ENCODE data around the gene HAVCR2. TPM values are rescaled to one million over a fixed set of nuclear protein-coding genes. Genes with fewer than 3 reads are reported as not detected.

Gene HAVCR2
- total and polyA plus RNA-seq, 2 of the 13 experiments (the other 11 are each of a cell fraction or from before 2014, with no cell fraction given): 0.07 to 0.16 TPM

DNA sequence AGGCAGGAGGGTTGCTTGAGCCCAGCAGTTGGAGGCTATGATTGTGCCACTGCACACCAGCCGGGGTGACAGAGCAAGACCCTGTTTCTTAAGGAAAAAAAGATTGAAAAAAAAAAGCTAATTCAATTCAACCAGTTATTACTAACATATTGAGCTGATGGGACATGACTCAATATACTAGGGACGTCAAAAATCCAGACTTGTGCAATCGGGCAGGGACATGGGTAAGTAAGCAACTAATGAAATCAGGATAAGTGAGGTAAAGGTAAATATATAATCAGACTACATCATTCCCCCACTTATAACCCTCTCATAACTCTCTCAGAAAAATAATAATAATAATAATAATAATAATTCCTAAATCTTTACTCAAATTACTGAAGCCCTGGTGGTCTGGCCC is 49.0 kb downstream of the HAVCR2 start:
- DNase-seq (ENCODE audit: low spot score): peak; percentile 31
- TF ChIP-seq ZFP90 (CRISPR knock-in tag; IDR thresholded peaks at IDR 0.05; ENCODE audit: borderline replicate concordance) (peak; percentile 55; the same call in 1 of the 2 replicates), CEBPB (IDR thresholded peaks at IDR 0.05; ENCODE audit: borderline replicate concordance, low read depth, low read length) (peak; percentile 66; the same call in 1 of the 2 replicates), HHEX (CRISPR knock-in tag; IDR thresholded peaks at IDR 0.05) (no peak), GATA4 (IDR thresholded peaks at IDR 0.05; ENCODE audit: borderline replicate concordance, low read depth) (0 out of 2 replicates have a peak, but pooled peaks have one; percentile 20), CEBPG (CRISPR knock-in tag; IDR thresholded peaks at IDR 0.05) (peak; percentile 46; the same call in 1 of the 2 replicates), ZNF326 (CRISPR knock-in tag; IDR thresholded peaks at IDR 0.05; ENCODE audit: borderline replicate concordance) (no peak), ZNF292 (CRISPR knock-in tag; IDR thresholded peaks at IDR 0.05; ENCODE audit: borderline replicate concordance, low read depth) (no peak)
- TF ChIP-seq, protein P1, sequence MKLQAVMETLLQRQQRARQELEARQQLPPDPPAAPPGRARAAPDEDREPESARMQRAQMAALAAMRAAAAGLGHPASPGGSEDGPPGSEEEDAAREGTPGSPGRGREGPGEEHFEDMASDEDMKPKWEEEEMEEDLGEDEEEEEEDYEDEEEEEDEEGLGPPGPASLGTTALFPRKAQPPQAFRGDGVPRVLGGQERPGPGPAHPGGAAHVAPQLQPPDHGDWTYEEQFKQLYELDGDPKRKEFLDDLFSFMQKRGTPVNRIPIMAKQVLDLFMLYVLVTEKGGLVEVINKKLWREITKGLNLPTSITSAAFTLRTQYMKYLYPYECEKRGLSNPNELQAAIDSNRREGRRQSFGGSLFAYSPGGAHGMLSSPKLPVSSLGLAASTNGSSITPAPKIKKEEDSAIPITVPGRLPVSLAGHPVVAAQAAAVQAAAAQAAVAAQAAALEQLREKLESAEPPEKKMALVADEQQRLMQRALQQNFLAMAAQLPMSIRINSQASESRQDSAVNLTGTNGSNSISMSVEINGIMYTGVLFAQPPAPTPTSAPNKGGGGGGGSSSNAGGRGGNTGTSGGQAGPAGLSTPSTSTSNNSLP (IDR thresholded peaks at IDR 0.05; ENCODE audit: low read depth, low read length): peak; percentile 43; the same call in 1 of the 2 replicates
- TF ChIP-seq, protein P2, sequence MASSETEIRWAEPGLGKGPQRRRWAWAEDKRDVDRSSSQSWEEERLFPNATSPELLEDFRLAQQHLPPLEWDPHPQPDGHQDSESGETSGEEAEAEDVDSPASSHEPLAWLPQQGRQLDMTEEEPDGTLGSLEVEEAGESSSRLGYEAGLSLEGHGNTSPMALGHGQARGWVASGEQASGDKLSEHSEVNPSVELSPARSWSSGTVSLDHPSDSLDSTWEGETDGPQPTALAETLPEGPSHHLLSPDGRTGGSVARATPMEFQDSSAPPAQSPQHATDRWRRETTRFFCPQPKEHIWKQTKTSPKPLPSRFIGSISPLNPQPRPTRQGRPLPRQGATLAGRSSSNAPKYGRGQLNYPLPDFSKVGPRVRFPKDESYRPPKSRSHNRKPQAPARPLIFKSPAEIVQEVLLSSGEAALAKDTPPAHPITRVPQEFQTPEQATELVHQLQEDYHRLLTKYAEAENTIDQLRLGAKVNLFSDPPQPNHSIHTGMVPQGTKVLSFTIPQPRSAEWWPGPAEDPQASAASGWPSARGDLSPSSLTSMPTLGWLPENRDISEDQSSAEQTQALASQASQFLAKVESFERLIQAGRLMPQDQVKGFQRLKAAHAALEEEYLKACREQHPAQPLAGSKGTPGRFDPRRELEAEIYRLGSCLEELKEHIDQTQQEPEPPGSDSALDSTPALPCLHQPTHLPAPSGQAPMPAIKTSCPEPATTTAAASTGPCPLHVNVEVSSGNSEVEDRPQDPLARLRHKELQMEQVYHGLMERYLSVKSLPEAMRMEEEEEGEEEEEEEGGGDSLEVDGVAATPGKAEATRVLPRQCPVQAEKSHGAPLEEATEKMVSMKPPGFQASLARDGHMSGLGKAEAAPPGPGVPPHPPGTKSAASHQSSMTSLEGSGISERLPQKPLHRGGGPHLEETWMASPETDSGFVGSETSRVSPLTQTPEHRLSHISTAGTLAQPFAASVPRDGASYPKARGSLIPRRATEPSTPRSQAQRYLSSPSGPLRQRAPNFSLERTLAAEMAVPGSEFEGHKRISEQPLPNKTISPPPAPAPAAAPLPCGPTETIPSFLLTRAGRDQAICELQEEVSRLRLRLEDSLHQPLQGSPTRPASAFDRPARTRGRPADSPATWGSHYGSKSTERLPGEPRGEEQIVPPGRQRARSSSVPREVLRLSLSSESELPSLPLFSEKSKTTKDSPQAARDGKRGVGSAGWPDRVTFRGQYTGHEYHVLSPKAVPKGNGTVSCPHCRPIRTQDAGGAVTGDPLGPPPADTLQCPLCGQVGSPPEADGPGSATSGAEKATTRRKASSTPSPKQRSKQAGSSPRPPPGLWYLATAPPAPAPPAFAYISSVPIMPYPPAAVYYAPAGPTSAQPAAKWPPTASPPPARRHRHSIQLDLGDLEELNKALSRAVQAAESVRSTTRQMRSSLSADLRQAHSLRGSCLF (CRISPR knock-in tag; IDR thresholded peaks at IDR 0.05; ENCODE audit: borderline replicate concordance): no peak

More for the DNA sequence above, 49.0 kb downstream of the HAVCR2 start:
- Histone ChIP-seq H3K4me3 (replicated peaks in 1 of 3; ENCODE audit: insufficient read depth in 1 of 3, low read depth in 2 of 3, low read length in 3 of 3) (no peak overlapping the region), H3K4me1 (ENCODE audit: insufficient read depth, low read length) (peaks cover 68% of the 10 kb centered on the region), H4K20me1 (ENCODE audit: insufficient read depth, low read length) (no peaks in the 10 kb centered on the region), H3K27ac (ENCODE audit: extremely low read length, insufficient read depth, low read length) (peak overlapping the region; percentile 80), H3K9me3 (ENCODE audit: low read length) (no peaks in the 10 kb centered on the region), H3K36me3 (replicated peaks in 1 of 2; ENCODE audit: control insufficient read depth in 1 of 2, insufficient read depth in 2 of 2, low read length in 2 of 2) (no peaks in the 10 kb centered on the region), H3K4me2 (ENCODE audit: low read depth, low read length) (peak overlapping the region; percentile 7; the same call in 1 of the 2 replicates), H2AFZ (ENCODE audit: low read length) (no peak overlapping the region), H3K27me3 (ENCODE audit: control insufficient read depth in 1 of 2, insufficient read depth in 2 of 2, low read length in 2 of 2) (no peaks in the 10 kb centered on the region; a peak in 1 of 5 replicates), H3K9ac (ENCODE audit: insufficient read depth, low read depth, low read length) (no peak overlapping the region), H3K79me2 (ENCODE audit: insufficient read depth, low read length) (no peaks in the 10 kb centered on the region)
- in situ Hi-C loops (cut with HindIII; ENCODE audit: extremely low pct_ligation_motif_present, low pct_unique_long_range_greater_than_20kb) (no loop called here), intact Hi-C loops (cut with micrococcal nuclease; ENCODE audit: unreplicated experiment) (loop anchor here (5.0 kb wide), 1 partner anchor 82 kb away; the partner anchor contains the start of gene MED7)
- FAIRE-seq (no peak), ATAC-seq (no peak)
- ChIA-PET POLR2A (interaction anchor here (2.1 to 2.8 kb wide), 2 partner anchors 10 to 82 kb away, joined by 14 to 18 read pairs; partner anchors contain the start of gene MED7), CTCF (ENCODE audit: low intra/inter-chr PET ratio, low total read pairs) (no interaction called here)
- no TSS peak for BruUV-seq (replicated peaks)
- 61% methylated on average over 3 of the region's 3 CpGs for WGBS (ENCODE audit: low lambda C conversion rate)

All from HepG2 (cell line).